HG03354 (cell line): ENCODE results near the gene LRP1B.
A peak's percentile ranks its signal among the peaks of the same experiment; 100 is the strongest.

ENCODE experiments used
- ATAC-seq: cut with Tn5 transposase; IDR thresholded peaks from one replicate; pipeline ENCODE4 v1.9.1; 2021; ENCODE audit warnings: mild to moderate bottlenecking; ENCODE audit not compliant: unreplicated experiment, poor library complexity, severe bottlenecking

The LRP1B gene

DNA sequence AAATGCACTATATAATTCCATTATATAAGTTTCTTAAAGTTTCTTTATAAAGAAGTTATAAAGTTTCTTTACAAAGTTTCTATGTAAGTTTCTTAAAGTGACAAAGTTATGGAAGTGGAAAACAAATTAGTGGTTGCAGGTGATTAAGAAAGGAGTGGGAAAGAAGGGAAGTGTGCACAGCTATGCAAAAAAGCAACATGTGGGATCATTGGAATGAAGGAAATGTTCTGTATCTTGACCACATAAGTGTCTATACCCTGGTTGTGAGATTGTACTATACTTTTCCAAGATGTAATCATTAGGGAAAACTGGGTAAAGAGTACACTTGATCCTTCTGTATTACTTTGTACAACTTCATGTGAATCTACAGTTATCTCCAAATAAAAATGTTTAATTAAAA lies 1541.1 kb downstream of the LRP1B start:
- no peak for ATAC-seq

GRCh38 chr2:140589273-140589672 lies 1541.5 kb downstream of the LRP1B start:
- no peak for ATAC-seq

DNA sequence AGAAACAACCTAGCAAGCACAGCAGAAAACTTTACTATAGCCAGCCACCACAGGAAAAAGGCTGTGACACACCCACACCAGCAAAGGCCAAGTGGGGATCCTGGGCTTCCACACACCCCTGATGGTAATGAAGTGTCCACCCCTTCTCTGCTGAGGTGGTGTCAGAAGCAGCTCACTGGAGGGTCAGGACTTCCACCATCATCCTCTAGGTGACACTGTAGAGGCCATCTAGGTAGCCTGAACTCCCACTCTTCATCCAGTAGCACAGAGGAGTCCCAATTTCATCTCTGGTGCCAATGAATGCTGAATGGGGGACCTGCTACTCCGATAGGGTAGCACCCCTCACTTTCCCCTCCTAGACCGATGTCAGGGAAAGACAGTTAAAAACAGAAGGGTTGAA lies 1544.4 kb downstream of the LRP1B start:
- ATAC-seq, result peak; percentile 95

GRCh38 chr2:140585016-140585415 lies 1545.8 kb downstream of the LRP1B start:
- no peak for ATAC-seq

GRCh38 chr2:140584471-140584870 lies 1546.3 kb downstream of the LRP1B start:
- ATAC-seq, result no peak

DNA sequence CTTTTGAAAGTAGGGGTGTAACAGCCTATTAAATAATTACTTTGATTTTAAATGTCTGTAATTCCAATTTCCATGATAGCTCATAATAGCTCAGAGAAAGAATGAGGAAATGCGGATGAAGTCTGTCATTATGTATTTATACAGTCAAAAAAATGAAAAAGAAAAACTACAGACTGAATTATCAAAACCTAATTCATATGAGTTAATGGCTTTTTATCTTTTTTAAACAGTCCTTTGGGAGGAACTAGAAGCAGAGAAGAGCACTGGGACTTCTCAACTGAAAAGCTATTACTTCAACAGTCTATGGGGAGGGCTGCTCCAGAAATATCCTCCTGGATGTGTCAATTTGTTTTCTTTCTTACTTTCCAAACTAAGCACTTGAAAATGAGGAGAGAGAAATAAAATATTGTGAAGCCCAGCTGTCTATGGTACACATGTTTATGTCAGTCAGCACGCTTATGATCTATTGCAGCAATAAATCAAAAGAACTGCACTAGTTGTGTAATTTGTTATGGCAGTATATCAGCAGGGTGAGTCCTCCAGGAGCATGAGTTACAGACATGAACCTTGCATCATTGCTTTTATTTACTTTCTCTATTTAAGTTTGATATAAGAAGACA lies 1550.2 kb downstream of the LRP1B start:
- no peak for ATAC-seq

DNA sequence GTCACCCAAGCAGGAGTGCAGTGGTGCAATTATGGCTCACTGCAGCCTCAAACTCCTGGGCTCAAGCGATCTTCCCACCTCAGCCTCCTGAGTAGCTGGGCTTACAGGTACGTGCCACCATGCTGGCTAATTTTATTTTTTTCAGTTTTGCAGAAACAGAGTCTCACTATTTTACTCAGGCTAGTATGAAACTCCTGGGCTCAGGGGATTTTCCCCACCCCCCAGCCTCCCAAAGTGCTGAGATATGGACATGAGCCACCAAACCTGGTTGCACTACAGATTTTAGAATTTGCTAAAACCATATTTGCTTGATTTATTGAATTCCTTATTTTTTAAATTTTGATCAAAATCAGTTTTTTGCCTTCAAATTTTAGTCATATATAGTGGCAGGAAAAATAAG lies 1553.4 kb downstream of the LRP1B start:
- ATAC-seq, result no peak

DNA sequence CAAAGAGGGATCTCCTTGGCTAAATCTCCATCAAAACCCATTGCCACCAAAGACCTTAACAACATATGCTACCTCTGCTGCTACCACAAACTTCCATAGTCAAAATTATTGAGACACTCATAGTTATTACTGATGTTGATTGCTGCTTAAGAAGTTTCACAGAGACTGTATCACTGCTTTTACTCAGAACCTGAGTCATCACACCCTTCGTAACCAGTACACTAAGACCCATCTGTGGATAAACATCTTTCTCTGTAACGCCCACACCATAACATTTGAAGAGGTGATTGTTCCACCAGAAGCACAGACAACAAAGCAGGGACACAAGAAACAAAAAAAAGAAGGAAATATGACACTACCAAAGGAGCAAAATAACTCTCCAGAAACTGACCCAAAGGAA lies 1563.1 kb downstream of the LRP1B start:
- no peak for ATAC-seq

GRCh38 chr2:140565756-140566155 lies 1565.1 kb downstream of the LRP1B start:
- ATAC-seq, result no peak

- ATAC-seq, result no peak
Observed at GRCh38 chr2:140555701-140556100, 1575.1 kb downstream of the LRP1B start.

DNA sequence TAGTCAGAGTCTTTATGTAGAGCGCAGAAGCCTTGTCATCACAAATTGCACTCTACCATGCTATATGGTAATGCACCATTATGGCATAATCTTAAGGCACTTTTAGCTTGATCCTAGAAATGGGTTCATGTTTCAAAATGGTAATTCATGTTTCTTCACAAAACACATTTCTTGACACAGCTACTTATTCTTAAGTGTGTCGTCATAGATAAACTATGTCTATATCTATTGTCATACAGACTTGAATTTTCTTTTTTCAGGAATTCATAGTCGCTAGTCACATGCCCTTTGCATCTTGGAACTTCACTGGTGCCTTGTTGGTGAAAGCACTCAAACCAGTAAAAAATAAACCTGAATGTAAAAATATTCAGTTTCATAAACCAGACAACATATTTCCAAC lies 1578.2 kb downstream of the LRP1B start:
- no peak for ATAC-seq

GRCh38 chr2:140551287-140551686 lies 1579.5 kb downstream of the LRP1B start:
- no peak for ATAC-seq

- no peak for ATAC-seq
Observed at GRCh38 chr2:140550821-140551220, 1580.0 kb downstream of the LRP1B start.

- ATAC-seq, result peak; percentile 60
Observed at GRCh38 chr2:140544769-140545168, 1586.0 kb downstream of the LRP1B start.

DNA sequence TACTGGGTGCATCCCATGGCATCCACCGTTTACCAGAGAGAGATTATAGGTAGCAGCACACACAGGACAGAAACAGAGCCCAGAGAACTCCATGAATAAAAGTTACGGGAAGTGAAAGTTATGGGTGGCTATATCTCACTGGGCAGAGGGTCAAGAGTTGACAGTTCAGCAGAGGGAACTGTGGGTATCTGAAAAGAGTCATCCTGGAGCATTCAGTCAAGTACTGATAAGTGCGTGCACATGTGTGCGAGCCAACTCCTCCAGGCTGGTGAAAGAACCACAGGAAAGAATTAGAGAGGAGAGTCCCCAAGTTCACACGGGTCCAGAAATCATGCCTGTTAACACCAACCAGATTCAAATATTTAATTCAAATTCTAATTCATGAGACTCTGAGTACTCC lies 1588.2 kb downstream of the LRP1B start:
- ATAC-seq, result no peak

DNA sequence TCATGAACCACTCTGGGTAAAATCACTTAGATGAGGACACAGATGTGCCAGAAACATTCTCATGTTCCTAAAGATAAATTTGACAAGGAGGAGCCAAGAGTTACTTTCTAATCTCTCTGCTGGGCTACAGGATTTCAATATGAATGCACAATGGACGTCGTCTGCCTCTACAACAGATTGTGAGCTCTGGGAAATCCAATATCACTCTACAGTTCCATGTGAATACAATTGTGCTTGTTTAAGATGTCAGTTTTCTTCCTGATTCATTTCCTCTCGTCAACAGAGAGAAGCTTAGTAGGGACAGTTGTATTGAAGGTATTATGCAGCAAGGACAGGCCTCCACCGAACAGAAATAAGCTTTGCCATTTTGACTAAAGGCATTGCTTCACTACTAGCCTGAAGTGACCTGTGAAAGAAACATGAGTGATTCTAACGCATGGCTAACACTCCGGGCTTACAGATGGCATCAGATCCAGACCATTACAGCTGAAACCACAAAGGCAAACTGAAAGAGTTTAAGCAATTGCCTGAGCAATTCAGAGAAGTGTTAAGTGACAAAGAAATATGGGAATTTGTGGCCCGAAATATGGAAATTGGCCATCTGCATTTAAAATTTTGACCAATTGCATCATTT lies 1591.5 kb downstream of the LRP1B start:
- no peak for ATAC-seq

GRCh38 chr2:140529706-140530105 lies 1601.1 kb downstream of the LRP1B start:
- ATAC-seq, result no peak

DNA sequence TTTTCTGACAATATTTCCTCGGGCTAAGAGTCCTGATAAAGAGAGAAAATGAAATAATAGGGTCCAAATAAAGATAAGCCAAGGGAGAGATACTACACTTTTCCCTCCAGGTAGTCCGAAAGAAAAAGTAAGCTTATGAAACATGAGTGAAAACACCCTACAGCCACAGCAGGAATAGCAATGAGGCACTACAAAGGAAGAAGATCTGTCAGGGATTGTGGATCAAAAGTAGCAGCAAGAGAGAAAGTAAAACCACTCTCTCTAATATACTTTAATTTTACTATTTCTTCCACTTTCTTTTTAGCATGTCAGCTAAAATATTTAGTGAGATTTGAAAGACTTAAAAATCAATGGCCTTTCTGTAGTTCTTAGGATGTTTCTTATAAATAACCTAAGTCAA lies 1601.8 kb downstream of the LRP1B start:
- no peak for ATAC-seq

DNA sequence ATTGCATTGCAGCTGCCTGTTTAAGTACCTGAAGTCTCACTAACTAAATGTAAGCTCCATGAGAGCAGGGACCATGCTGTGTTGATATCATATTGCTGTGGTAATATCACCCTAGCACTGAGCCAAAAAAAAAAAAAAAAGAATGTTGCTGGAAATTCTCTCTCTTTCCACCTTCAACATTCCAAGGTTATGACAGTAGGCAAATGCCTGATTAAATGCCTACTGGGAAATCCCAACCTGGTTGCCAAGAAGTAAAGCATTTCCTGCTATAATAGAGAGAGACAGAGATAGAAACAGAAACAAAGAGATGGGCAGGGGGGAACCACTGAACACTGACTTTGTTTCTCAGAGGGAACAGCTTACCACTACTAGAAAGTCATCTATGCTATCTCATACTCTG lies 1604.2 kb downstream of the LRP1B start:
- no peak for ATAC-seq

DNA sequence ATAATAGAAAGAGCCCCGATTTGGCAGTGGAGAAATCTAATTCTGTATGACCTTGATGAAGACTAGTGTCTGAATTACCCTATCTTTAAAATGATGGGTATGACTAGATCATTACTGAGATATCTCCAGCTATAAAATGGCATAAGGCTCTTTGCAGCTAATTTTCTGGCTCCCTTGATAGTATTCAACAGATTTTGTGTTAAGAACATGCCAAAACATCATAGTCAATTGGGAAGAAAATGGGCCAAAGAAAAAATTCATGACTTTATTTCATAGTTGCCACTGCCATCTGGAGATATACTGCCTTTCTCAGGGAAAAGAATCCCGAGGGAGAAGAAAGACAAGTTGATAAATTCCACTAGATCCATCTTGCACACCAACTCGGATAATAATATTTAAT lies 1618.7 kb downstream of the LRP1B start:
- ATAC-seq, result no peak

DNA sequence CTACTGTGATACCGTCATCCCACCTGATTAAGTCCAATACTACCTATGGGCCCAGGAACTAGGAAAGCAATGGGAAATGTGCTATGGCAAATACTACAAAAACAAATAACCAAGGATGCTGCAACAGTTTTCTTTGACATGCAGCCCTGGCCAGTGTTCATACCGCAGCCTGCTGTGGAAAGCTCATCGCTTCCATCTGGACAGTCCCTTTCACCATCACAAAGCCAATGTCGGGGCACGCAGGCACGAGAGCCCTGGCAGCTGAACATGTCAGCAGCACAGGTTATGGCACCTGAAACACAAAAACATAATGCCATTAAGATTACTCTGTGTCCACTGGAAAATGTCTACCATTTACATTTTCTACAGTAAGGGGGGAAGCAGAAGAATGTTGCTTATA lies 1621.1 kb downstream of the LRP1B start:
- no peak for ATAC-seq

- ATAC-seq, result no peak
Observed at GRCh38 chr2:140508756-140509155, 1622.1 kb downstream of the LRP1B start.
